SK-N-SH treated with all-trans-retinoic acid at 6 μM for 48 hours (cell line): ENCODE results near the gene TAF1B.

ENCODE experiments used
- ATAC-seq: fragments of 200-7000 bp; cut with Tn5 transposase; 3 replicates; pipeline ENCODE4 v1.9.1; 2020; ENCODE audit warnings: mild to moderate bottlenecking, moderate library complexity
- ARNTL ChIP-seq: fragments of 450-650 bp; formaldehyde crosslinking; IDR thresholded peaks from 2 replicates; pipeline ENCODE4 v1.5.0; 2020; ENCODE audit warnings: low read depth, mild to moderate bottlenecking, moderate library complexity, borderline replicate concordance
- BACH2 ChIP-seq: fragments of 250-450 bp; sonication (Bioruptor Pico); IDR thresholded peaks from 2 replicates; pipeline ENCODE4 v1.9.0; 2021; ENCODE audit warnings: mild to moderate bottlenecking, borderline replicate concordance
- CREB5 ChIP-seq: fragments of 250-450 bp; sonication (Bioruptor Pico); IDR thresholded peaks from 2 replicates; pipeline ENCODE4 v1.5.1; 2020; ENCODE audit warnings: low read depth, mild to moderate bottlenecking, moderate library complexity
- CSDC2 ChIP-seq: fragments of 250-450 bp; sonication (Bioruptor Pico); IDR thresholded peaks from 2 replicates; pipeline ENCODE4 v1.5.0; 2020; ENCODE audit warnings: mild to moderate bottlenecking, moderate library complexity
- CSRNP3 ChIP-seq: fragments of 250-450 bp; sonication (Bioruptor Pico); IDR thresholded peaks from 2 replicates; pipeline ENCODE4 v1.5.1; 2021; ENCODE audit warnings: mild to moderate bottlenecking, moderate library complexity
- ESRRG ChIP-seq: fragments of 250-450 bp; sonication (Bioruptor Pico); IDR thresholded peaks from 2 replicates; pipeline ENCODE4 v1.6.1; 2021; ENCODE audit warnings: mild to moderate bottlenecking
- GLIS3 ChIP-seq: fragments of 250-450 bp; sonication (Bioruptor Pico); IDR thresholded peaks from 2 replicates; pipeline ENCODE4 v1.5.0; 2020; ENCODE audit warnings: mild to moderate bottlenecking, moderate library complexity
- ISL1 ChIP-seq: fragments of 250-450 bp; sonication (Bioruptor Pico); IDR thresholded peaks from 2 replicates; pipeline ENCODE4 v2.1.2; 2022; ENCODE audit warnings: mild to moderate bottlenecking, moderate library complexity
- OSR1 ChIP-seq: fragments of 250-450 bp; sonication (Bioruptor Pico); IDR thresholded peaks from 2 replicates; pipeline ENCODE4 v1.8.0; 2022; ENCODE audit warnings: moderate library complexity, mild to moderate bottlenecking, inconsistent platforms
- RARB ChIP-seq: fragments of 250-450 bp; sonication (Bioruptor Pico); IDR thresholded peaks from 2 replicates; pipeline ENCODE4 v1.8.0; 2021; ENCODE audit warnings: mild to moderate bottlenecking, moderate library complexity
- SNAI2 ChIP-seq: fragments of 250-450 bp; sonication (Bioruptor Pico); IDR thresholded peaks from 2 replicates; pipeline ENCODE4 v1.5.0; 2020; ENCODE audit warnings: mild to moderate bottlenecking, moderate library complexity
- TCF4 ChIP-seq: fragments of 250-450 bp; sonication (Bioruptor Pico); IDR thresholded peaks from 2 replicates; pipeline ENCODE4 v1.8.0; 2021; ENCODE audit warnings: mild to moderate bottlenecking, moderate library complexity, borderline replicate concordance
- ZC3H10 ChIP-seq: fragments of 250-450 bp; sonication (Bioruptor Pico); IDR thresholded peaks from 2 replicates; pipeline ENCODE4 v1.5.1; 2021; ENCODE audit warnings: mild to moderate bottlenecking, moderate library complexity
- ZFP3 ChIP-seq: fragments of 250-450 bp; sonication (Bioruptor Pico); IDR thresholded peaks from 2 replicates; pipeline ENCODE4 v1.5.0; 2020; ENCODE audit warnings: mild to moderate bottlenecking, moderate library complexity
- ZNF8 ChIP-seq: fragments of 450-650 bp; formaldehyde crosslinking; IDR thresholded peaks from 2 replicates; pipeline ENCODE4 v1.5.0; 2020; ENCODE audit warnings: mild to moderate bottlenecking, moderate library complexity
- TF ChIP-seq, protein P1 (sequence below): fragments of 250-450 bp; sonication (Bioruptor Pico); IDR thresholded peaks from 2 replicates; pipeline ENCODE4 v1.5.0; 2020; ENCODE audit warnings: mild to moderate bottlenecking, moderate library complexity
- TF ChIP-seq, protein P2 (sequence below): fragments of 250-450 bp; sonication (Bioruptor Pico); IDR thresholded peaks from 2 replicates; pipeline ENCODE4 v1.8.0; 2021; ENCODE audit warnings: low read depth, mild to moderate bottlenecking, moderate library complexity, borderline replicate concordance

TAF1B gene

DNA sequence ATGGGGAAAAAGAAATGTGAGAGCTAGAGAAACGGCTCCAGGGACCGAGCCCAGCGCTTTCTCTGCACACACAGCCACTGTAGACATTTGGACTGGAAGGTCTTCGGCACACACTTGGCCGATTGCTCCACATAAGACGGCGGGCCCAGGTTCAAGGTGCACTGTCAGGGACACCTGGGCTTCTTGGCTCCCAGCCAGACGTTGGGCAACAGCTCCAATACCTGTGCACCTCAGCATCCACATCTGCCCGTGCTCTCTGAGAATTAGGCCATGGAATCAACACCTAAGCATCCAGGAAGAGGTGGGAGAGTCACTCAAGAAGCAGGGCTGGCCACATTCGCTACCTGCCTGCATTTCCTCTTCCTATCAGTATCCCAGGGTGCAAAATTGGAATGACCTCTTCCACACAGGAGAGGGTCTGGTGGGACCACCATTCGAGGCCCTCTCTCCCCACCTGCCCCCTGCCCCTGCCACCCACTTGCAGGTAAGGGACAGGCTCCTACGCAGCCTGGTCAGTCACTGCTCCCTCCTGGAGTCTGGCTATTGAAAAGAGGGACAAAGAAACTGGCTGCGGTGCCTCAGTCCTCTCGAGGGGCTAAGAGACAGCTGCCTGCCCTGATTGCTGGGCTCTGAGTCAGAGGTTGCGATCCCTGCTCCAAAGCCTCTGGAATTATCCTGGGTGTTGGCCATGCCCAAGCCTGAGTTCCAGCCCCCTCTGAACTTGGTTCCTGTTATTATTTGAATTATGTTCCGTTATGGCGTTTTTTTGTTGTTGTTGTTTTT is 40.1 kb upstream of the TAF1B start:
- no peak for ATAC-seq
- TF ChIP-seq ZNF8 (CRISPR knock-in tag) = no peak

- ATAC-seq = no peak
- TF ChIP-seq SNAI2 (CRISPR knock-in tag) (no peak), ZFP3 (CRISPR knock-in tag) (no peak), CREB5 (CRISPR knock-in tag) (no peak), ZC3H10 (no peak), ARNTL (CRISPR knock-in tag) (no peak), OSR1 (CRISPR knock-in tag) (no peak), ISL1 (CRISPR knock-in tag) (no peak), BACH2 (no peak), CSRNP3 (CRISPR knock-in tag) (no peak)
- TF ChIP-seq, protein P1, sequence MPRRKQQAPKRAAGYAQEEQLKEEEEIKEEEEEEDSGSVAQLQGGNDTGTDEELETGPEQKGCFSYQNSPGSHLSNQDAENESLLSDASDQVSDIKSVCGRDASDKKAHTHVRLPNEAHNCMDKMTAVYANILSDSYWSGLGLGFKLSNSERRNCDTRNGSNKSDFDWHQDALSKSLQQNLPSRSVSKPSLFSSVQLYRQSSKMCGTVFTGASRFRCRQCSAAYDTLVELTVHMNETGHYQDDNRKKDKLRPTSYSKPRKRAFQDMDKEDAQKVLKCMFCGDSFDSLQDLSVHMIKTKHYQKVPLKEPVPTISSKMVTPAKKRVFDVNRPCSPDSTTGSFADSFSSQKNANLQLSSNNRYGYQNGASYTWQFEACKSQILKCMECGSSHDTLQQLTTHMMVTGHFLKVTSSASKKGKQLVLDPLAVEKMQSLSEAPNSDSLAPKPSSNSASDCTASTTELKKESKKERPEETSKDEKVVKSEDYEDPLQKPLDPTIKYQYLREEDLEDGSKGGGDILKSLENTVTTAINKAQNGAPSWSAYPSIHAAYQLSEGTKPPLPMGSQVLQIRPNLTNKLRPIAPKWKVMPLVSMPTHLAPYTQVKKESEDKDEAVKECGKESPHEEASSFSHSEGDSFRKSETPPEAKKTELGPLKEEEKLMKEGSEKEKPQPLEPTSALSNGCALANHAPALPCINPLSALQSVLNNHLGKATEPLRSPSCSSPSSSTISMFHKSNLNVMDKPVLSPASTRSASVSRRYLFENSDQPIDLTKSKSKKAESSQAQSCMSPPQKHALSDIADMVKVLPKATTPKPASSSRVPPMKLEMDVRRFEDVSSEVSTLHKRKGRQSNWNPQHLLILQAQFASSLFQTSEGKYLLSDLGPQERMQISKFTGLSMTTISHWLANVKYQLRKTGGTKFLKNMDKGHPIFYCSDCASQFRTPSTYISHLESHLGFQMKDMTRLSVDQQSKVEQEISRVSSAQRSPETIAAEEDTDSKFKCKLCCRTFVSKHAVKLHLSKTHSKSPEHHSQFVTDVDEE (CRISPR knock-in tag) = no peak
- TF ChIP-seq, protein P2, sequence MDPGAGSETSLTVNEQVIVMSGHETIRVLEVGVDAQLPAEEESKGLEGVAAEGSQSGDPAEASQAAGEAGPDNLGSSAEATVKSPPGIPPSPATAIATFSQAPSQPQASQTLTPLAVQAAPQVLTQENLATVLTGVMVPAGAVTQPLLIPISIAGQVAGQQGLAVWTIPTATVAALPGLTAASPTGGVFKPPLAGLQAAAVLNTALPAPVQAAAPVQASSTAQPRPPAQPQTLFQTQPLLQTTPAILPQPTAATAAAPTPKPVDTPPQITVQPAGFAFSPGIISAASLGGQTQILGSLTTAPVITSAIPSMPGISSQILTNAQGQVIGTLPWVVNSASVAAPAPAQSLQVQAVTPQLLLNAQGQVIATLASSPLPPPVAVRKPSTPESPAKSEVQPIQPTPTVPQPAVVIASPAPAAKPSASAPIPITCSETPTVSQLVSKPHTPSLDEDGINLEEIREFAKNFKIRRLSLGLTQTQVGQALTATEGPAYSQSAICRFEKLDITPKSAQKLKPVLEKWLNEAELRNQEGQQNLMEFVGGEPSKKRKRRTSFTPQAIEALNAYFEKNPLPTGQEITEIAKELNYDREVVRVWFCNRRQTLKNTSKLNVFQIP (CRISPR knock-in tag) = no peak
- TF ChIP-seq, all 23 proteins: peak for 0
Observed at GRCh38 chr2:9805435-9806297, 37.6 kb upstream of the TAF1B start.

DNA sequence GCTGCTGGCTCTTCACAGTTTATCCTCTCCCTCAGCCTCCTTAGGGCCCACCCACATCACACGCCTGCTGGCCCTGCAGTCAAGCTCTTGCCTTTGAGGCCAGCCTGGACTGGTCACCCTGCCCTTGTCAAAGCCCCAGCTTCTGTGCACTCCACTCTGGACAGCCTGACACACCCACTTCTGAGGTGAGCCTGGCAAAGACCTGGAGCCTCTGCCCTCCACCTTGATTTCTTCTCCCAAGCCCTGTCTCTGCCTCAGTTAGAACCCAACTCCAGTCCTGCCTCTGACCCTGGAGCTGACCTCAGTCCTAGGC is 37.0 kb upstream of the TAF1B start:
- TF ChIP-seq TCF4 (no peak), CSRNP3 (CRISPR knock-in tag) (no peak), ARNTL (CRISPR knock-in tag) (no peak), ZNF8 (CRISPR knock-in tag) (no peak), ESRRG (no peak), CREB5 (CRISPR knock-in tag) (no peak), ZFP3 (CRISPR knock-in tag) (no peak), GLIS3 (no peak)
- no peak for ATAC-seq

DNA sequence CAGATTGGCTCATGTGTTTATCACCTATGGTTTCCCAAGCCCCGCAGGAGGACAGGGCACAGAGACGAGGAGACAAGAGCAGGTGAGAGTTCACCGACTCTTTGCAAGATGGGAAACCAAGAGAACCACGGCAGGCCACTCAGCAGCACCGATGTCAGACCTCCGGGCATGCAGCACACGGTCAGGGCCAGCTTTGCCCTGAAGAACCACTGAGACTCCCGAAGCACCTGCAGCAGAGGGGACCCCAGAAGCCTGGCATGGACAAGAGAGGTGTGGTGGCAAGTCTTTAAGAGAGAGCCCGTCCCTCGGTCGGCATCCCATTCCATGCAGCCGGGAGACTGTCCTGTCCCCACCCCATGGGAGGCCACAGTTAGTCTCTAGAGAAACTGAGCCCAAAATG is 36.6 kb upstream of the TAF1B start:
- ATAC-seq = no peak
- TF ChIP-seq GLIS3 = no peak
- TF ChIP-seq CREB5 (CRISPR knock-in tag) = no peak
- no peak for TF ChIP-seq ESRRG
- no peak for TF ChIP-seq RARB
- no peak for TF ChIP-seq ARNTL (CRISPR knock-in tag)
- no peak for TF ChIP-seq CSDC2 (CRISPR knock-in tag)
- no peak for TF ChIP-seq SNAI2 (CRISPR knock-in tag)
